Measurements from ENCODE around the gene PPY. TPM values are rescaled to one million over a fixed set of nuclear protein-coding genes. Genes with fewer than 3 reads are reported as not detected.

The PPY gene
- total RNA-seq, 1 experiment from 2014 or later = not detected

DNA sequence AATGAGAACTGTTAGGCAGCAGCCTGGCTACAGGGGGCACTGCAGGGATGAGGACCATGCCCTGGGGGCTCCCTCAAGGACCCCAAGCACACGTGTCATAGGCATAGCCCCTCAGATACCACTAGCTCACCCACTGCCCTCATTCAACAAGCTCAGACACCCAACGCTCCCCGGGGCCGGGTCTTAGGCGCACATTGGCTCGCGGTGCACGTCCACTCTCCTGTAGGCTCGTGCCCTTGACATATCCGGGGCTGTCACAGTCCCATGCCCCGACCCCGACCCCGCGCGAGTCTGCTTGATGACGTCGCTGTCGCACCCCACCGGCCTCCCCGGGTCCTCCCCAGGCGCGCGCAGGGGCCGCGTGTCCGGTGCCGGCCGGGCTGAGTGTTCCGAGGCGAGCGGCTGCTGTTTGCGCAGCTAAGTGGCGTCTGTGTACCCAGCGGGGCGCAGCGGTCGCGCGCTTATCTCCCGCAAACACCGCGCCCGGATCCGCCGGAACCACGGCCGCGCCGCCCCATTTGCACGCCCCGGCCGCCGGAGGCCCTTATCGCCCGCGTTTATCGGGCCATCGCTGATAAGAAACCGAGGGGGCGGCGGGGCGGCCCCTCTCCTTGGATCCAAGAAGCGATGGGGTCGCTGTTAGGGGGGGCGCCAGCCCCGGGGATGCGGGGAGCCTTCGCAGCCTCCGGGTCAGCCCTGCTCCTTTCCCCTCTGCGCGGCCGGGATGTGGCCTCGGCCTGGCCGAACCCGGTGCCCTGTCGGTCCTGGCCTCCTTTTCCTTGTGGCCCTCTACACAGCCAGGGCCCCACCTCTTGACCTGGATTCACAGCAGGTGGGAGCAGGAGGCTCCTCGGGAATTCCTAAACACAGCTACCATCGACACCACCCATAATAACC, 41.5 kb upstream of the PPY start:
- no peak overlapping the region for H4K8ac ChIP-seq (replicated peaks; ENCODE audit: insufficient read length, low read depth, low read length)
- no peaks in the 10 kb centered on the region for H3K79me1 ChIP-seq (ENCODE audit: insufficient read depth, low read depth, low read length, poor library complexity, severe bottlenecking)
- H3K23me2 ChIP-seq (ENCODE audit: insufficient read length, low read depth, low read length, poor library complexity, severe bottlenecking) = peaks cover 5% of the 10 kb centered on the region
- no peak overlapping the region for H2BK5ac ChIP-seq (ENCODE audit: insufficient read length, low read length)
- peaks cover 3% of the 10 kb centered on the region; the same call in 1 of the 2 replicates for H3K27me3 ChIP-seq (ENCODE audit: insufficient read depth, low read length)
- no peak overlapping the region for H3K23ac ChIP-seq (ENCODE audit: insufficient read length, low read depth, low read length)
- H3K4me1 ChIP-seq (ENCODE audit: insufficient read depth, low read length) = no peaks in the 10 kb centered on the region; the same call in 1 of the 2 replicates
- H4K20me1 ChIP-seq (ENCODE audit: control insufficient read depth, insufficient read depth, insufficient read length) = no peaks in the 10 kb centered on the region
- no peak overlapping the region for H3K9ac ChIP-seq (ENCODE audit: extremely low read depth, insufficient read length, low read length)
- H3K9me3 ChIP-seq (ENCODE audit: control insufficient read depth, low read depth, low read length) = no peaks in the 10 kb centered on the region
- H3K14ac ChIP-seq (ENCODE audit: insufficient read depth, low read length) = no peak overlapping the region
- peak; percentile 76 for DNase-seq
- TF ChIP-seq, protein P1, sequence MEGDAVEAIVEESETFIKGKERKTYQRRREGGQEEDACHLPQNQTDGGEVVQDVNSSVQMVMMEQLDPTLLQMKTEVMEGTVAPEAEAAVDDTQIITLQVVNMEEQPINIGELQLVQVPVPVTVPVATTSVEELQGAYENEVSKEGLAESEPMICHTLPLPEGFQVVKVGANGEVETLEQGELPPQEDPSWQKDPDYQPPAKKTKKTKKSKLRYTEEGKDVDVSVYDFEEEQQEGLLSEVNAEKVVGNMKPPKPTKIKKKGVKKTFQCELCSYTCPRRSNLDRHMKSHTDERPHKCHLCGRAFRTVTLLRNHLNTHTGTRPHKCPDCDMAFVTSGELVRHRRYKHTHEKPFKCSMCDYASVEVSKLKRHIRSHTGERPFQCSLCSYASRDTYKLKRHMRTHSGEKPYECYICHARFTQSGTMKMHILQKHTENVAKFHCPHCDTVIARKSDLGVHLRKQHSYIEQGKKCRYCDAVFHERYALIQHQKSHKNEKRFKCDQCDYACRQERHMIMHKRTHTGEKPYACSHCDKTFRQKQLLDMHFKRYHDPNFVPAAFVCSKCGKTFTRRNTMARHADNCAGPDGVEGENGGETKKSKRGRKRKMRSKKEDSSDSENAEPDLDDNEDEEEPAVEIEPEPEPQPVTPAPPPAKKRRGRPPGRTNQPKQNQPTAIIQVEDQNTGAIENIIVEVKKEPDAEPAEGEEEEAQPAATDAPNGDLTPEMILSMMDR (conservative IDR thresholded peaks at IDR 0.05) = peak; percentile 77
- Mint-ChIP-seq H3K27ac (no peak overlapping the region), H3K4me3 (peak overlapping the region; percentile 73 to 84), H3K9me3 (no peaks in the 10 kb centered on the region), H3K4me1 (peaks cover 11 to 22% of the 10 kb centered on the region in 2 experiments), H3K36me3 (ENCODE audit: insufficient read depth in 1 of 3, low read depth in 3 of 3) (no peaks in the 10 kb centered on the region; a peak in 1 of 7 replicates), H3K27me3 (ENCODE audit: low read depth) (peaks cover 47% of the 10 kb centered on the region)
- H3K4ac ChIP-seq (ENCODE audit: low read depth, low read length) = no peak overlapping the region
- H2BK12ac ChIP-seq (ENCODE audit: insufficient read length, low read depth, low read length) = no peak overlapping the region
- H2AK5ac ChIP-seq (ENCODE audit: insufficient read length, low read length) = no peak overlapping the region
- no peak overlapping the region for H3K56ac ChIP-seq (ENCODE audit: insufficient read length, low read depth, low read length)
- no peak overlapping the region for H3T11ph ChIP-seq (ENCODE audit: low read length)
- H3K27ac ChIP-seq (ENCODE audit: insufficient read length, low read depth, low read length) = no peak overlapping the region
- H2BK20ac ChIP-seq (ENCODE audit: low read depth, low read length, poor library complexity, severe bottlenecking) = no peak overlapping the region
- peak overlapping the region; percentile 69 for H2AFZ ChIP-seq (ENCODE audit: low read length)
- peak overlapping the region; percentile 35 for H3K4me2 ChIP-seq (ENCODE audit: insufficient read depth, insufficient read length, low read length)
- H2BK15ac ChIP-seq (ENCODE audit: low read depth, low read length) = no peak overlapping the region
- no CpG with 5 or more reads among the region's 78 CpGs for WGBS (ENCODE audit: extremely low coverage, insufficient read length, low lambda C conversion rate)
- no peaks in the 10 kb centered on the region for H3K79me2 ChIP-seq (ENCODE audit: insufficient read depth, low read length)
- H2BK120ac ChIP-seq (ENCODE audit: low read depth, low read length, poor library complexity, severe bottlenecking) = no peak overlapping the region
- no peak overlapping the region for H4K91ac ChIP-seq (ENCODE audit: insufficient read length, low read depth, low read length)
- no peak overlapping the region for H4K5ac ChIP-seq (ENCODE audit: insufficient read length, low read depth, low read length)
- no peak overlapping the region for H3K18ac ChIP-seq (ENCODE audit: insufficient read length, low read depth, low read length)

Measured in H9 (cell line).